K562 (cell line): ENCODE results near the gene RAB4B. TPM values are rescaled to one million over a fixed set of nuclear protein-coding genes. Genes with fewer than 3 reads are reported as not detected.
A peak's percentile ranks its signal among the peaks of the same experiment; 100 is the strongest.

ENCODE experiments used
- ARID1B ChIP-seq: fragments of 450-650 bp; IDR thresholded peaks from 2 replicates; pipeline ENCODE4 v1.6.1; 2016; ENCODE audit warnings: antibody characterized with exemption, mild to moderate bottlenecking, inconsistent platforms
- ELF1 ChIP-seq: fragments of 200-800 bp; sonication (Bioruptor generic); IDR thresholded peaks from 2 replicates; pipeline ENCODE4 v1.6.1; 2016; ENCODE audit warnings: missing genetic modification characterization, missing compliant biosample characterization
- ETV5 ChIP-seq: sonication (generic); formaldehyde crosslinking; IDR thresholded peaks from 2 replicates; pipeline ENCODE4 v1.4.0; 2020; ENCODE audit warnings: low read depth, mild to moderate bottlenecking, missing genetic modification reagents
- HDAC6 ChIP-seq: IDR thresholded peaks from 2 replicates; pipeline ENCODE4 v1.6.1; 2012; ENCODE audit warnings: low read depth, mild to moderate bottlenecking, control low read depth, inconsistent platforms, low read length, moderate library complexity
- HDGF ChIP-seq: fragments of 450-650 bp; IDR thresholded peaks from 2 replicates; pipeline ENCODE4 v1.6.1; 2016
- HNRNPUL1 ChIP-seq: fragments of 200-400 bp; formaldehyde crosslinking; IDR thresholded peaks from 2 replicates; pipeline ENCODE4 v1.6.1; 2017; ENCODE audit warnings: low read length
- HSF4 ChIP-seq: fragments of 250-450 bp; sonication (Bioruptor Pico); IDR thresholded peaks from 2 replicates; pipeline ENCODE4 v2.1.2; 2022; ENCODE audit warnings: mild to moderate bottlenecking, moderate library complexity, borderline replicate concordance
- JUND ChIP-seq, 2 experiments: IDR thresholded peaks; 2 replicates in 1 of 2; 3 replicates in 1 of 2; pipeline ENCODE4 v1.6.1; 2011; ENCODE audit warnings: borderline replicate concordance in 2 of 2, low read depth in 2 of 2, low read length in 2 of 2, improper control_type of control experiment in 1 of 2, missing biosample characterization in 1 of 2, missing genetic modification characterization in 1 of 2, missing genetic modification reagents in 1 of 2
- MAFF ChIP-seq: IDR thresholded peaks from 2 replicates; pipeline ENCODE4 v1.6.1; 2012; ENCODE audit warnings: low read length, improper control_type of control experiment
- MBD2 ChIP-seq: sonication (generic); IDR thresholded peaks from 2 replicates; pipeline ENCODE4 v1.6.1; 2016; ENCODE audit warnings: low read depth, borderline replicate concordance
- PHB2 ChIP-seq: fragments of 450-650 bp; IDR thresholded peaks from 2 replicates; pipeline ENCODE4 v1.6.1; 2017; ENCODE audit warnings: low read depth
- SUPT5H ChIP-seq: fragments of 450-650 bp; IDR thresholded peaks from 2 replicates; pipeline ENCODE4 v1.6.1; 2016
- ZNF316 ChIP-seq: fragments of 450-650 bp; IDR thresholded peaks from 2 replicates; pipeline ENCODE4 v1.6.1; 2016
- ZNF77 ChIP-seq: fragments of 250-450 bp; sonication (Bioruptor Pico); IDR thresholded peaks from 2 replicates; pipeline ENCODE4 v1.5.0; 2020
- ZNF79 ChIP-seq: fragments of 250-450 bp; sonication (Bioruptor Pico); IDR thresholded peaks from 2 replicates; pipeline ENCODE4 v1.4.0; 2020; ENCODE audit warnings: low read depth, mild to moderate bottlenecking, moderate library complexity
- polyA plus RNA-seq, 8 experiments: library from polyadenylated mRNA; depleted of rRNA in 4 of 8; stranded (reverse) in 5 of 8; unstranded in 3 of 8; fragments of >200 nt; fragmentation: Nextera tagmentation in 2 of 8; fragmentation: Illumina TruSeq in 1 of 8; extraction: Ambion mirVana in 2 of 8; extraction: Trizol in 1 of 8; gene quantifications; 2 replicates each; pipeline versions ENCODE4 v1.2.1 to v1.2.3, GENCODE V29; 2011 to 2014; ENCODE audit warnings: inconsistent platforms in 1 of 8, missing spikeins in 1 of 8
- total RNA-seq, 7 experiments: library from RNA; depleted of rRNA in 6 of 7; stranded (reverse); fragments of >200 nt in 6 of 7; fragmentation: Illumina TruSeq in 2 of 7; extraction: Trizol in 2 of 7; gene quantifications; 2 replicates each; pipeline versions ENCODE4 v1.2.1 to v1.2.3, GENCODE V29; 2011 to 2021; ENCODE audit warnings: low replicate concordance in 1 of 7
- TF ChIP-seq, protein P1 (sequence below): fragments of 250-450 bp; sonication (Bioruptor Pico); IDR thresholded peaks from 2 replicates; pipeline ENCODE4 v1.9.0; 2021; ENCODE audit warnings: mild to moderate bottlenecking, inconsistent platforms
- TF ChIP-seq, protein P2 (sequence below): fragments of 250-450 bp; sonication (Bioruptor Pico); IDR thresholded peaks from 2 replicates; pipeline ENCODE4 v1.5.0; 2021; ENCODE audit warnings: mild to moderate bottlenecking, borderline replicate concordance
- TF ChIP-seq, protein P3 (sequence below): sonication (generic); formaldehyde crosslinking; IDR thresholded peaks from 2 replicates; pipeline ENCODE4 v1.8.0; 2023; ENCODE audit warnings: mild to moderate bottlenecking, missing genetic modification reagents
- TF ChIP-seq, protein P4 (sequence below): IDR thresholded peaks from 2 replicates; pipeline ENCODE4 v1.6.1; 2016; ENCODE audit warnings: missing genetic modification characterization, missing compliant biosample characterization
- TF ChIP-seq, protein P5 (sequence below): sonication (generic); formaldehyde crosslinking; IDR thresholded peaks from 2 replicates; pipeline ENCODE4 v1.5.0; 2020; ENCODE audit warnings: missing genetic modification reagents

Gene RAB4B
- total and polyA plus RNA-seq, 9 of the 15 experiments (the other 6 are each of a cell fraction or from before 2014, with no cell fraction given), result 0.28 to 20.4 (median 9.0) TPM

DNA sequence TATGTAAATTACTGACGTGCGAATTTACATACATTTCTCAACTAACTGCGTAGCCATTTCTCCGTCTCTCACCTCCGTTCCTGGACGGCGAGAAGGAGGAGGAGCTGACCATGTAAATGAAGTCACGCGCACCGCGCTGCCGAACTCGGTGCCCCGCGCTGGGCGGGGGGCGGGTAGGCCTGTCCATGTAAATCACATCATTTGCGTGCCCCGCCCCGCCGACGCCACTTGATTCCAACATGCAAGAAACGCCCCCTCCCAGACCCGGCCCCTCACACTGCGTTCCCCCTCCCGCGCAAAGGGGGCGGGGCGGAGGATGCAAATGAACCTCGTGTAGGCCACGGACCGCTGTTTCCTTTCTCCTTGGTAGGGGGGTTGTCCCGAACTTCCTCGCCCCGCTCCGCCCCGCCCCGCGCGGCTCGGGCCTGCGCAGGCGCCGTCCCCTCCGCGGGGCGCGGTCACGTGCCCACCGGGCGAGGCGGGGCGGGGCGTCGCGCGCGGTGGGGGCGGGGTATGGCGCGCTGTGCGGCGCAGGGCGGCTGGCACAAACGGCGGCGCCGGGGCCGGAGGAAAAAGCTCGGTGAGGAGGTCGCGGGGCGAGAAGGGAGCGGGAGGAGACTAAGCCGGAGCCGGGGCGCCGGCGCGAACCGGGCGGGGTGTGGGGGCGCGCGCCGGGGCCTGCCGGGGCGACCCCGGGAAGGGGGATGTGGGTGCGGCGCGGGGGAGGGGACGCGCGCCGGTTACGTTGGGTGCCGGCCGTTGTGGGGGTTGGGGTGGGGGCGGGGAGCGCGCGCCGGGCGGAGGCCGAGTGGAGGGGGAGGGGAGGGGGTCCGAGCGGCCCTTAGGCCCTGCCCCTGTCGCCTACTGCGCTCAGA lies 20.9 kb downstream of the RAB4B start, which contains the start of gene EGLN2 (continued):
- TF ChIP-seq HSF4 (CRISPR knock-in tag) (no peak), PHB2 (no peak), ZNF316 (no peak), MAFF (no peak), ZNF77 (no peak), ELF1 (tag) (no peak), SUPT5H (no peak), HDGF (no peak), ETV5 (no peak), HDAC6 (no peak), ARID1B (peak; percentile 3), MBD2 (0 out of 2 replicates have a peak, but pooled peaks have one; percentile 28), HNRNPUL1 (no peak), JUND (IDR thresholded peaks at IDR 0.05; ENCODE audit: borderline replicate concordance, low read depth, low read length) (peak; percentile 35; the same call in 1 of the 2 replicates), JUND (tag; IDR thresholded peaks at IDR 0.05; ENCODE audit: borderline replicate concordance, low read depth, low read length) (peak; percentile 47; the same call in 1 of the 3 replicates), ZNF79 (CRISPR knock-in tag) (no peak)
- TF ChIP-seq, protein P1, sequence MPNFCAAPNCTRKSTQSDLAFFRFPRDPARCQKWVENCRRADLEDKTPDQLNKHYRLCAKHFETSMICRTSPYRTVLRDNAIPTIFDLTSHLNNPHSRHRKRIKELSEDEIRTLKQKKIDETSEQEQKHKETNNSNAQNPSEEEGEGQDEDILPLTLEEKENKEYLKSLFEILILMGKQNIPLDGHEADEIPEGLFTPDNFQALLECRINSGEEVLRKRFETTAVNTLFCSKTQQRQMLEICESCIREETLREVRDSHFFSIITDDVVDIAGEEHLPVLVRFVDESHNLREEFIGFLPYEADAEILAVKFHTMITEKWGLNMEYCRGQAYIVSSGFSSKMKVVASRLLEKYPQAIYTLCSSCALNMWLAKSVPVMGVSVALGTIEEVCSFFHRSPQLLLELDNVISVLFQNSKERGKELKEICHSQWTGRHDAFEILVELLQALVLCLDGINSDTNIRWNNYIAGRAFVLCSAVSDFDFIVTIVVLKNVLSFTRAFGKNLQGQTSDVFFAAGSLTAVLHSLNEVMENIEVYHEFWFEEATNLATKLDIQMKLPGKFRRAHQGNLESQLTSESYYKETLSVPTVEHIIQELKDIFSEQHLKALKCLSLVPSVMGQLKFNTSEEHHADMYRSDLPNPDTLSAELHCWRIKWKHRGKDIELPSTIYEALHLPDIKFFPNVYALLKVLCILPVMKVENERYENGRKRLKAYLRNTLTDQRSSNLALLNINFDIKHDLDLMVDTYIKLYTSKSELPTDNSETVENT (CRISPR knock-in tag), result 0 out of 2 replicates have a peak, but pooled peaks have one; percentile 7
- TF ChIP-seq, protein P2, sequence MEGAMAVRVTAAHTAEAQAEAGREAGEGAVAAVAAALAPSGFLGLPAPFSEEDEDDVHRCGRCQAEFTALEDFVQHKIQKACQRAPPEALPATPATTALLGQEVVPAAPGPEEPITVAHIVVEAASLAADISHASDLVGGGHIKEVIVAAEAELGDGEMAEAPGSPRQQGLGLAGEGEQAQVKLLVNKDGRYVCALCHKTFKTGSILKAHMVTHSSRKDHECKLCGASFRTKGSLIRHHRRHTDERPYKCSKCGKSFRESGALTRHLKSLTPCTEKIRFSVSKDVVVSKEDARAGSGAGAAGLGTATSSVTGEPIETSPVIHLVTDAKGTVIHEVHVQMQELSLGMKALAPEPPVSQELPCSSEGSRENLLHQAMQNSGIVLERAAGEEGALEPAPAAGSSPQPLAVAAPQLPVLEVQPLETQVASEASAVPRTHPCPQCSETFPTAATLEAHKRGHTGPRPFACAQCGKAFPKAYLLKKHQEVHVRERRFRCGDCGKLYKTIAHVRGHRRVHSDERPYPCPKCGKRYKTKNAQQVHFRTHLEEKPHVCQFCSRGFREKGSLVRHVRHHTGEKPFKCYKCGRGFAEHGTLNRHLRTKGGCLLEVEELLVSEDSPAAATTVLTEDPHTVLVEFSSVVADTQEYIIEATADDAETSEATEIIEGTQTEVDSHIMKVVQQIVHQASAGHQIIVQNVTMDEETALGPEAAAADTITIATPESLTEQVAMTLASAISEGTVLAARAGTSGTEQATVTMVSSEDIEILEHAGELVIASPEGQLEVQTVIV (CRISPR knock-in tag), result no peak
- TF ChIP-seq, protein P3, sequence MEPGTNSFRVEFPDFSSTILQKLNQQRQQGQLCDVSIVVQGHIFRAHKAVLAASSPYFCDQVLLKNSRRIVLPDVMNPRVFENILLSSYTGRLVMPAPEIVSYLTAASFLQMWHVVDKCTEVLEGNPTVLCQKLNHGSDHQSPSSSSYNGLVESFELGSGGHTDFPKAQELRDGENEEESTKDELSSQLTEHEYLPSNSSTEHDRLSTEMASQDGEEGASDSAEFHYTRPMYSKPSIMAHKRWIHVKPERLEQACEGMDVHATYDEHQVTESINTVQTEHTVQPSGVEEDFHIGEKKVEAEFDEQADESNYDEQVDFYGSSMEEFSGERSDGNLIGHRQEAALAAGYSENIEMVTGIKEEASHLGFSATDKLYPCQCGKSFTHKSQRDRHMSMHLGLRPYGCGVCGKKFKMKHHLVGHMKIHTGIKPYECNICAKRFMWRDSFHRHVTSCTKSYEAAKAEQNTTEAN, result no peak
- TF ChIP-seq, protein P4, sequence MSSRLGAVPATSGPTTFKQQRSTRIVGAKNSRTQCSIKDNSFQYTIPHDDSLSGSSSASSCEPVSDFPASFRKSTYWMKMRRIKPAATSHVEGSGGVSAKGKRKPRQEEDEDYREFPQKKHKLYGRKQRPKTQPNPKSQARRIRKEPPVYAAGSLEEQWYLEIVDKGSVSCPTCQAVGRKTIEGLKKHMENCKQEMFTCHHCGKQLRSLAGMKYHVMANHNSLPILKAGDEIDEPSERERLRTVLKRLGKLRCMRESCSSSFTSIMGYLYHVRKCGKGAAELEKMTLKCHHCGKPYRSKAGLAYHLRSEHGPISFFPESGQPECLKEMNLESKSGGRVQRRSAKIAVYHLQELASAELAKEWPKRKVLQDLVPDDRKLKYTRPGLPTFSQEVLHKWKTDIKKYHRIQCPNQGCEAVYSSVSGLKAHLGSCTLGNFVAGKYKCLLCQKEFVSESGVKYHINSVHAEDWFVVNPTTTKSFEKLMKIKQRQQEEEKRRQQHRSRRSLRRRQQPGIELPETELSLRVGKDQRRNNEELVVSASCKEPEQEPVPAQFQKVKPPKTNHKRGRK (tag), result no peak
- TF ChIP-seq, protein P5, sequence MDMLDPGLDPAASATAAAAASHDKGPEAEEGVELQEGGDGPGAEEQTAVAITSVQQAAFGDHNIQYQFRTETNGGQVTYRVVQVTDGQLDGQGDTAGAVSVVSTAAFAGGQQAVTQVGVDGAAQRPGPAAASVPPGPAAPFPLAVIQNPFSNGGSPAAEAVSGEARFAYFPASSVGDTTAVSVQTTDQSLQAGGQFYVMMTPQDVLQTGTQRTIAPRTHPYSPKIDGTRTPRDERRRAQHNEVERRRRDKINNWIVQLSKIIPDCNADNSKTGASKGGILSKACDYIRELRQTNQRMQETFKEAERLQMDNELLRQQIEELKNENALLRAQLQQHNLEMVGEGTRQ (CRISPR knock-in tag), result peak; percentile 60
